Measurements from ENCODE around the gene LRRC57. TPM values are rescaled to one million over a fixed set of nuclear protein-coding genes. Genes with fewer than 3 reads are reported as not detected.

The LRRC57 gene
- total and polyA plus RNA-seq, 2 of the 13 experiments (the other 11 are each of a cell fraction or from before 2014, with no cell fraction given) = 5.8 to 14.8 TPM

DNA sequence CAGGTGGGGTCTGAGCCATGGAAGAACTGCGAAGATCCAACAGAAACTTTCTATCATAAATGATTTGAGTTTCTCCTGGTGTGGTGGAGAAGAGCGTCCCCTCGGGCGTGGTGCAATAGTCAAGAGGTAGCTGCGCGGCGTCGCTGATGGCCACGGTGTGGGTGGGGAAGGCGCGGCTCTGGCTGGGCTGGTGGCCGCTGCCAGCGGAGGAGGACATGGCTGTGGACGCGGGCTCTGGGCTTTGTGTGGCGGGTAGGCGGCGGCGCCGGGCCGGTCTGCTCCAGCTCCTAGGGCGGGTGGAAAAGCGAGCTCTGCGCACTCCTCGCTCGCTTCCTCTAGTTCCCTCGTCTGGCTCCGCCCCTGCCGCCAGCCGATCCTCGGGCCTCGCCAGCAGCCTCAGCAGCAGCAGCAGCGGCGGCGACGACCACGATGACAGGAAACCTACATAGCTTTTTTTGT lies 32.7 kb upstream of the LRRC57 start (continued):
- TF ChIP-seq, protein P1, sequence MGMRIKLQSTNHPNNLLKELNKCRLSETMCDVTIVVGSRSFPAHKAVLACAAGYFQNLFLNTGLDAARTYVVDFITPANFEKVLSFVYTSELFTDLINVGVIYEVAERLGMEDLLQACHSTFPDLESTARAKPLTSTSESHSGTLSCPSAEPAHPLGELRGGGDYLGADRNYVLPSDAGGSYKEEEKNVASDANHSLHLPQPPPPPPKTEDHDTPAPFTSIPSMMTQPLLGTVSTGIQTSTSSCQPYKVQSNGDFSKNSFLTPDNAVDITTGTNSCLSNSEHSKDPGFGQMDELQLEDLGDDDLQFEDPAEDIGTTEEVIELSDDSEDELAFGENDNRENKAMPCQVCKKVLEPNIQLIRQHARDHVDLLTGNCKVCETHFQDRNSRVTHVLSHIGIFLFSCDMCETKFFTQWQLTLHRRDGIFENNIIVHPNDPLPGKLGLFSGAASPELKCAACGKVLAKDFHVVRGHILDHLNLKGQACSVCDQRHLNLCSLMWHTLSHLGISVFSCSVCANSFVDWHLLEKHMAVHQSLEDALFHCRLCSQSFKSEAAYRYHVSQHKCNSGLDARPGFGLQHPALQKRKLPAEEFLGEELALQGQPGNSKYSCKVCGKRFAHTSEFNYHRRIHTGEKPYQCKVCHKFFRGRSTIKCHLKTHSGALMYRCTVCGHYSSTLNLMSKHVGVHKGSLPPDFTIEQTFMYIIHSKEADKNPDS (CRISPR knock-in tag; IDR thresholded peaks at IDR 0.05) = no peak
- no peak for TF ChIP-seq RAD21 (CRISPR knock-in tag; IDR thresholded peaks at IDR 0.05)
- no peak for TF ChIP-seq ZNF83 (CRISPR knock-in tag; IDR thresholded peaks at IDR 0.05; ENCODE audit: borderline replicate concordance)
- no peak for TF ChIP-seq TMF1 (CRISPR knock-in tag; IDR thresholded peaks at IDR 0.05; ENCODE audit: low read depth)
- TF ChIP-seq, protein P2, sequence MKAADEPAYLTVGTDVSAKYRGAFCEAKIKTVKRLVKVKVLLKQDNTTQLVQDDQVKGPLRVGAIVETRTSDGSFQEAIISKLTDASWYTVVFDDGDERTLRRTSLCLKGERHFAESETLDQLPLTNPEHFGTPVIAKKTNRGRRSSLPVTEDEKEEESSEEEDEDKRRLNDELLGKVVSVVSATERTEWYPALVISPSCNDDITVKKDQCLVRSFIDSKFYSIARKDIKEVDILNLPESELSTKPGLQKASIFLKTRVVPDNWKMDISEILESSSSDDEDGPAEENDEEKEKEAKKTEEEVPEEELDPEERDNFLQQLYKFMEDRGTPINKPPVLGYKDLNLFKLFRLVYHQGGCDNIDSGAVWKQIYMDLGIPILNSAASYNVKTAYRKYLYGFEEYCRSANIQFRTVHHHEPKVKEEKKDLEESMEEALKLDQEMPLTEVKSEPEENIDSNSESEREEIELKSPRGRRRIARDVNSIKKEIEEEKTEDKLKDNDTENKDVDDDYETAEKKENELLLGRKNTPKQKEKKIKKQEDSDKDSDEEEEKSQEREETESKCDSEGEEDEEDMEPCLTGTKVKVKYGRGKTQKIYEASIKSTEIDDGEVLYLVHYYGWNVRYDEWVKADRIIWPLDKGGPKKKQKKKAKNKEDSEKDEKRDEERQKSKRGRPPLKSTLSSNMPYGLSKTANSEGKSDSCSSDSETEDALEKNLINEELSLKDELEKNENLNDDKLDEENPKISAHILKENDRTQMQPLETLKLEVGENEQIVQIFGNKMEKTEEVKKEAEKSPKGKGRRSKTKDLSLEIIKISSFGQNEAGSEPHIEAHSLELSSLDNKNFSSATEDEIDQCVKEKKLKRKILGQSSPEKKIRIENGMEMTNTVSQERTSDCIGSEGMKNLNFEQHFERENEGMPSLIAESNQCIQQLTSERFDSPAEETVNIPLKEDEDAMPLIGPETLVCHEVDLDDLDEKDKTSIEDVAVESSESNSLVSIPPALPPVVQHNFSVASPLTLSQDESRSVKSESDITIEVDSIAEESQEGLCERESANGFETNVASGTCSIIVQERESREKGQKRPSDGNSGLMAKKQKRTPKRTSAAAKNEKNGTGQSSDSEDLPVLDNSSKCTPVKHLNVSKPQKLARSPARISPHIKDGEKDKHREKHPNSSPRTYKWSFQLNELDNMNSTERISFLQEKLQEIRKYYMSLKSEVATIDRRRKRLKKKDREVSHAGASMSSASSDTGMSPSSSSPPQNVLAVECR (CRISPR knock-in tag; IDR thresholded peaks at IDR 0.05; ENCODE audit: borderline replicate concordance) = peak; percentile 61; the same call in 1 of the 2 replicates
- no peak for TF ChIP-seq ZNF749 (CRISPR knock-in tag; IDR thresholded peaks at IDR 0.05; ENCODE audit: borderline replicate concordance)
- no peak for TF ChIP-seq KLF11 (CRISPR knock-in tag; IDR thresholded peaks at IDR 0.05)
- TF ChIP-seq ONECUT2 (CRISPR knock-in tag; IDR thresholded peaks at IDR 0.05) = no peak
- no peak for TF ChIP-seq RNF2 (conservative IDR thresholded peaks at IDR 0.05; ENCODE audit: low read depth)
- TF ChIP-seq WIZ (CRISPR knock-in tag; IDR thresholded peaks at IDR 0.05) = no peak
- no peak for TF ChIP-seq IRX3 (CRISPR knock-in tag; IDR thresholded peaks at IDR 0.05; ENCODE audit: borderline replicate concordance, low read depth)
- TF ChIP-seq, protein P3, sequence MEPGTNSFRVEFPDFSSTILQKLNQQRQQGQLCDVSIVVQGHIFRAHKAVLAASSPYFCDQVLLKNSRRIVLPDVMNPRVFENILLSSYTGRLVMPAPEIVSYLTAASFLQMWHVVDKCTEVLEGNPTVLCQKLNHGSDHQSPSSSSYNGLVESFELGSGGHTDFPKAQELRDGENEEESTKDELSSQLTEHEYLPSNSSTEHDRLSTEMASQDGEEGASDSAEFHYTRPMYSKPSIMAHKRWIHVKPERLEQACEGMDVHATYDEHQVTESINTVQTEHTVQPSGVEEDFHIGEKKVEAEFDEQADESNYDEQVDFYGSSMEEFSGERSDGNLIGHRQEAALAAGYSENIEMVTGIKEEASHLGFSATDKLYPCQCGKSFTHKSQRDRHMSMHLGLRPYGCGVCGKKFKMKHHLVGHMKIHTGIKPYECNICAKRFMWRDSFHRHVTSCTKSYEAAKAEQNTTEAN (CRISPR knock-in tag; conservative IDR thresholded peaks at IDR 0.05) = no peak
- TF ChIP-seq KMT2B (CRISPR knock-in tag; IDR thresholded peaks at IDR 0.05) = no peak
- peak; percentile 71 for TF ChIP-seq PITX1 (CRISPR knock-in tag; IDR thresholded peaks at IDR 0.05)
- TF ChIP-seq SMYD3 (CRISPR knock-in tag; IDR thresholded peaks at IDR 0.05) = no peak

All from HepG2 (cell line).